Gastrocnemius medialis (tissue), 4 donors: ENCODE results near the gene MYL5.

ENCODE experiments used
- POLR2A ChIP-seq, 2 donors: fragments of 450-650 bp; IDR thresholded peaks; one replicate each; pipeline ENCODE4 v1.6.1; 2017; ENCODE audit warnings: antibody characterized with exemption in 2 of 2, mild to moderate bottlenecking in 2 of 2, moderate library complexity in 2 of 2
- TF ChIP-seq, protein P1 (sequence below), 5 experiments: fragments of 450-650 bp in 3 of 5; fragments of 200-600 bp in 2 of 5; sonication (generic) in 2 of 5; IDR thresholded peaks in 4 of 5; conservative IDR thresholded peaks in 1 of 5; 1 replicate in 4 of 5; 2 replicates in 1 of 5; pipeline ENCODE4 v1.5.1; 2016 to 2019; ENCODE audit warnings: antibody characterized with exemption in 5 of 5, mild to moderate bottlenecking in 3 of 5, moderate library complexity in 3 of 5

DNA sequence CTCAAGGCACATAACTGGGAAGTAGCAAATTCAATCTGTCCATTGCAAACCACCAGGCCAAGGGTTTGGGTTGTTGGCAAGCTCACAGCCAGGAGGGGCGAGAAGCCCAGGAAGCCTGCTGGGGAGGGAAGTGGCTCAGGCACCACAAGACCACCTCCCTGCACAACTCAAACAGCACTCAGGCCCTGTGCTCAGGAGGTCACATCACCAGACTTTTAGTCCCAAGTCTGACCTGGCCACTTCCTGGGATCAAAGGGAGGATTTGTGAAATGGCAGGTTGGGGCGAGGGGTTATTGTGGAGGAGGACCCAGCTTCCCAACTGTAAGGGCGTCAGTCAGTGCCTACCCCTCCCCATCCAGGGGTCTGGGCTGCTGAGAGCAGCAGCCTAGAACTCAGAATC lies 2.6 kb upstream of the MYL5 start:
- TF ChIP-seq, protein P1, sequence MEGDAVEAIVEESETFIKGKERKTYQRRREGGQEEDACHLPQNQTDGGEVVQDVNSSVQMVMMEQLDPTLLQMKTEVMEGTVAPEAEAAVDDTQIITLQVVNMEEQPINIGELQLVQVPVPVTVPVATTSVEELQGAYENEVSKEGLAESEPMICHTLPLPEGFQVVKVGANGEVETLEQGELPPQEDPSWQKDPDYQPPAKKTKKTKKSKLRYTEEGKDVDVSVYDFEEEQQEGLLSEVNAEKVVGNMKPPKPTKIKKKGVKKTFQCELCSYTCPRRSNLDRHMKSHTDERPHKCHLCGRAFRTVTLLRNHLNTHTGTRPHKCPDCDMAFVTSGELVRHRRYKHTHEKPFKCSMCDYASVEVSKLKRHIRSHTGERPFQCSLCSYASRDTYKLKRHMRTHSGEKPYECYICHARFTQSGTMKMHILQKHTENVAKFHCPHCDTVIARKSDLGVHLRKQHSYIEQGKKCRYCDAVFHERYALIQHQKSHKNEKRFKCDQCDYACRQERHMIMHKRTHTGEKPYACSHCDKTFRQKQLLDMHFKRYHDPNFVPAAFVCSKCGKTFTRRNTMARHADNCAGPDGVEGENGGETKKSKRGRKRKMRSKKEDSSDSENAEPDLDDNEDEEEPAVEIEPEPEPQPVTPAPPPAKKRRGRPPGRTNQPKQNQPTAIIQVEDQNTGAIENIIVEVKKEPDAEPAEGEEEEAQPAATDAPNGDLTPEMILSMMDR (IDR thresholded peaks at IDR 0.05 in 4 of 5, conservative IDR thresholded peaks at IDR 0.05 in 1 of 5), result no peak
- TF ChIP-seq POLR2A (IDR thresholded peaks at IDR 0.05), result no peak
